Measurements from ENCODE around the gene KANK3.
"Not testable (repeated sequence)": the region's sequence is repeated elsewhere in the genome, so short reads cannot be mapped to it uniquely, and the experiment has no call there.

Gene KANK3

DNA sequence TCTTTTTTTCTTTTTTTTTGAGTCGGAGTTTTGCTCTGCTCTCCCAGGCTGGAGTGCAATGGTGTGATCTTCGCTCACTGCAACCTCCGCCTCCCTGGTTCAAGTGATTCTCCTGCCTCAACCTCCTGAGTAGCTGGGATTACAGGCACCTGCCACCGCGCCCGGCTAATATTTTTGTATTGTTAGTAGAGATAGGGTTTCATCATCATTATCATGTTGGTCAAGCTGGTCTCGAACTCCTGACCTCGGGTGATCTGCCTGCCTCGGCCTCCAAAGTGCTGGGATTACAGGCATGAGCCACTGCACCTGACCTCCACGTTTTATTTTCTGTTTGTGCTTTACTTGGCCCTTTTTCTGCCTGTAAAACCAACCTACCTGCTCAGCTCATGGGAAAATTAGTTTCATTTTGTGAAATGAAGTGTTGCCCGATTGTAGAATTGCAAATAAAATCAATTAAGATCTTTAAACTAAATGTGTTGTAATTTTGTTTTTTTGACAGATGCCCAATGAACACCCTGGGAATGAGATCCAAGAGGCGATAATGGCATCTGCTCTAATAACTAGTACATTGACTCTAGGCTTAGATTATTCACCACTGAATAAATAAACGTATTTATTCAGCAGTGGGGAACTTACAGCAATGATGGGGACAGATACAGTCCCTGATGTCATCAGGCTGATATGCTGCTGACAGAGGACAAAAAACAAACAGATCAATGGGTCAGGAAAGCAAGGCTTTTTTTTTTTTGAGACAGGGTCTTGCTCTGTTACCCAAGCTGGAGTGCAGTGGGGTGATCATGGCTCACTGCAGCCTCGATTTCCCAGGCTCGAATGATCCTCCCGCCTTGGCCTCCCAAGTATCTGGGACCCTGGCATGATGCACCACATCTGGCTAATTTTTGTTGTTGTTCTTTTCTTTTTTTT lies 44.9 kb upstream of the KANK3 start:
- H3K27ac ChIP-seq, result no peak overlapping the region
- H3K4me3 ChIP-seq, result no peak overlapping the region
- no peak for TF ChIP-seq Cebpa-rat (IDR thresholded peaks at IDR 0.05)
- peaks cover 8 to 22% (median 19%) of the 10 kb centered on the region in 11 experiments for H3K9me3 ChIP-seq (replicated peaks in 1 of 11)
- no peak overlapping the region for H3K4me2 ChIP-seq
- H3K4me1 ChIP-seq, result peaks cover 28 to 46% (median 31%) of the 10 kb centered on the region in 10 experiments
- H3K27me3 ChIP-seq, result no peaks in the 10 kb centered on the region
- peaks cover 0 to 22% (median 16%) of the 10 kb centered on the region in 11 experiments; a peak in 17 of 22 replicates for H3K36me3 ChIP-seq
- H3K9ac ChIP-seq, result no peak overlapping the region
- H4K20me1 ChIP-seq, result peaks cover 21 to 22% (median 22%) of the 10 kb centered on the region in 11 experiments

DNA sequence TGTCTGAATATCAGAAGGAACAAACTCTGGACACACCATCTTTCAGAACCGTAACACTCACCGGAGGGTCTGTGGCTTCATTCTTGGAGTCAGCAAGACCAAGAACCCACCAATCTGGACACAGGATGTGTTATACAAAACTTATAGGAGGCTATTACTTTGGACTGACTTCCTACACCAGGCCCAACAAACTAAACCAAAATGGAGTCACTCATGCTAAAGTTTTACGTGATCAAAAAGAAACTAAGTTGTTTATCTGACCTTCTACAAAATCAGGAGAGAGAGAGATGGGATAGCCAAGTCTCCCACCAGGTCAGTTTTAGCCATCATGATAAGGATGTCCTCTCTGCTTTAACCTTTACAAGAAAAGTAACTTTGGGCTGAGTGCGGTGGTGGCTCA lies 43.9 kb upstream of the KANK3 start:
- Histone ChIP-seq H3K4me1 (peaks cover 18 to 37% (median 21%) of the 10 kb centered on the region in 10 experiments), H3K27me3 (no peaks in the 10 kb centered on the region)

DNA sequence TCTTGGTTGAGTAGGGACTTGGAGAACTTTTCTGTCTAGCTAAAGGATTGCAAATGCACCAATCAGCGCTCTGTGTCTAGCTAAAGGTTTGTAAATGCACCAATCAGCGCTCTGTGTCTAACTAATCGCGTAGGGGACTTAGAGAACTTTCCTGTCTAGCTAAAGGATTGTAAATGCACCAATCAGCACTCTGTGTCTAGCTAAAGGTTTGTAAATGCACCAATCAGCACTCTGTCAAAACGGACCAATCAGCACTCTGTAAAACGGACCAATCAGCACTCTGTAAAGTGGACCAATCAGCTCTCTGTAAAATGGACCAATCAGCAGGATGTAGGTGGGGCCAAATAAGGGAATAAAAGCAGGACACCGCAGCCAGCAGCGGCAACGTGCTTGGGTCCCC lies 43.4 kb upstream of the KANK3 start:
- peak overlapping the region in 2 of 11 experiments; percentile 46 to 57; a peak in 3 of 22 replicates for H3K4me2 ChIP-seq
- peaks cover 0 to 22% (median 16%) of the 10 kb centered on the region in 11 experiments; a peak in 17 of 22 replicates for H3K36me3 ChIP-seq
- H3K4me3 ChIP-seq, H3K9ac ChIP-seq, H4K20me1 ChIP-seq, H3K27ac ChIP-seq, H3K27me3 ChIP-seq: not testable (repeated sequence)
- H3K9me3 ChIP-seq (replicated peaks in 1 of 11), result peaks cover 8 to 22% (median 19%) of the 10 kb centered on the region in 11 experiments
- peaks cover 12 to 31% (median 15%) of the 10 kb centered on the region in 10 experiments for H3K4me1 ChIP-seq

More for the DNA sequence above, 43.9 kb upstream of the KANK3 start:
- no peak for TF ChIP-seq Cebpa-rat (IDR thresholded peaks at IDR 0.05)
- H3K27ac ChIP-seq, result no peak overlapping the region
- H3K4me2 ChIP-seq, result no peak overlapping the region
- H3K9ac ChIP-seq, result no peak overlapping the region
- H3K36me3 ChIP-seq, result peaks cover 0 to 22% (median 16%) of the 10 kb centered on the region in 11 experiments; a peak in 17 of 22 replicates
- H3K9me3 ChIP-seq (replicated peaks in 1 of 11), result peaks cover 8 to 22% (median 19%) of the 10 kb centered on the region in 11 experiments
- H4K20me1 ChIP-seq, result peaks cover 12 to 13% (median 12%) of the 10 kb centered on the region in 11 experiments
- no peak overlapping the region for H3K4me3 ChIP-seq

DNA sequence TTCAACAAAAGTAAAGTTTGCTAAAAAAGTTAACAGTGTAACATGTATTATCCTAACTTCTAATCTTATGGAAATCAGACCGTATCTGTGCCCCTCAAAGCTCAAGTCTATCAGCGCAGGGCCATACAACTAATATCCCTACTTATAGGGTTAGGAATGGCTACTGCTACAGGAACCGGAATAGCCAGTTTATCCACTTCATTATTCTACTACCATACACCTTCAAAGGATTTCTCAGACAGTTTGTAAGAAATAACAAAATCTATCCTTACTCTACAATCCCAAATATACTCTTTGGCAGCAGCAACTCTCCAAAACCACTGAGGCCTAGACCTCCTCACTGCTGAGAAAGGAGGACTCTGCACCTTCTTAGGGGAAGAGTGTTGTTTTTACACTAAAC lies 42.5 kb upstream of the KANK3 start:
- H3K36me3 ChIP-seq, result peaks cover 0 to 22% (median 16%) of the 10 kb centered on the region in 11 experiments; a peak in 17 of 22 replicates
- H3K4me3 ChIP-seq, H3K27ac ChIP-seq, H3K9ac ChIP-seq, H3K27me3 ChIP-seq, H4K20me1 ChIP-seq: not testable (repeated sequence)
- peaks cover 8 to 22% (median 19%) of the 10 kb centered on the region in 11 experiments for H3K9me3 ChIP-seq (replicated peaks in 1 of 11)
- peaks cover 6 to 25% (median 9%) of the 10 kb centered on the region in 10 experiments; a peak in 13 of 20 replicates for H3K4me1 ChIP-seq
- peak overlapping the region in 2 of 11 experiments; percentile 46 to 57; a peak in 5 of 22 replicates for H3K4me2 ChIP-seq

DNA sequence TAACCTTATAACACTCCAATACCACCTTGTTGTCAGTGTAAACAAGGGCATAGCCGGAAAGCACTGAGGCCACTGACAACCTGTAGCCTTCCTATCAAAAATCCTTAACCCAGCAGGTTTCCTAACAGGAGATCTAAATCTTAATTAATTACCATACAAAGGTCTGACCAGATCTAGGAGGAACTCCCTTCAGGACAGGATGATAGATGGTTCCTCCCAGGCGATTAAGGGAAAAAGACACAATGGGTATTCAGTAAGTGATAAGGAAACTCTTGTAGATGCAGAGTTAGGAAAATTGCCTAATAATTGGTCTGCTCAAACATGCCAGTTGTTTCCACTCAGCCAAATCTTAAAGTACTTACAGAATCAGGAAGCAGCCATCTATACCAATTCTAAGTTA lies 42.0 kb upstream of the KANK3 start:
- Histone ChIP-seq H3K27ac (0 out of 22 replicates have a peak overlapping the region, but pooled peaks of 1 of the 11 experiments have one; percentile 13), H3K4me2 (peak overlapping the region in 3 of 11 experiments; percentile 43 to 61 (median 46); a peak in 6 of 22 replicates), H3K4me1 (peaks cover 6 to 25% (median 9%) of the 10 kb centered on the region in 10 experiments; a peak in 13 of 20 replicates), H3K36me3 (peaks cover 0 to 22% (median 16%) of the 10 kb centered on the region in 11 experiments; a peak in 17 of 22 replicates), H3K9me3 (replicated peaks in 1 of 11) (peaks cover 8 to 24% (median 19%) of the 10 kb centered on the region in 11 experiments)
- not testable (repeated sequence) for H3K27me3 ChIP-seq, H3K4me3 ChIP-seq, H4K20me1 ChIP-seq, H3K9ac ChIP-seq

DNA sequence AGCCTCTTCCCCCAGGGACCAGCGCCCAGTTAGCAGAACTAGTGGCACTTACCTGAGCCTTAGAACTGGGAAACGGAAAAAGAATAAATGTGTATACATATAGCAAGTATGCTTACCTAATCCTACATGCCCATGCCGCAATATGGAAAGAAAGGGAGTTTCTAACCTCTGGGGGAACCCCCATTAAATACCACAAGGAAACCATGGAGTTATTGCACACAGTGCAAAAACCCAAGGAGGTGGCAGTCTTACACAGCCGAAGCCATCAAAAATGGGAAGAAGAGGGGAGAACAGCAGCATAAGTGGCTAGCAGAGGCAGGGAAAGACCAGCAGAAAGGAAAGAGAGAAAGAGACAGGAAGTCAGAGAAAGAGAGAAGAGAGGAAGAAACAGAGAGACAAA lies 41.5 kb upstream of the KANK3 start:
- not testable (repeated sequence) for H3K9ac ChIP-seq, H4K20me1 ChIP-seq, H3K27me3 ChIP-seq, H3K4me3 ChIP-seq
- H3K4me1 ChIP-seq, result peaks cover 6 to 25% (median 8%) of the 10 kb centered on the region in 10 experiments; a peak in 13 of 20 replicates
- peaks cover 12 to 29% (median 22%) of the 10 kb centered on the region in 11 experiments for H3K9me3 ChIP-seq (replicated peaks in 1 of 11)
- H3K27ac ChIP-seq, result 0 out of 22 replicates have a peak overlapping the region, but pooled peaks of 1 of the 11 experiments have one; percentile 13
- peaks cover under 1 to 27% (median 17%) of the 10 kb centered on the region in 11 experiments; a peak in 17 of 22 replicates for H3K36me3 ChIP-seq
- H3K4me2 ChIP-seq, result peak overlapping the region in 3 of 11 experiments; percentile 43 to 61 (median 46); a peak in 6 of 22 replicates

DNA sequence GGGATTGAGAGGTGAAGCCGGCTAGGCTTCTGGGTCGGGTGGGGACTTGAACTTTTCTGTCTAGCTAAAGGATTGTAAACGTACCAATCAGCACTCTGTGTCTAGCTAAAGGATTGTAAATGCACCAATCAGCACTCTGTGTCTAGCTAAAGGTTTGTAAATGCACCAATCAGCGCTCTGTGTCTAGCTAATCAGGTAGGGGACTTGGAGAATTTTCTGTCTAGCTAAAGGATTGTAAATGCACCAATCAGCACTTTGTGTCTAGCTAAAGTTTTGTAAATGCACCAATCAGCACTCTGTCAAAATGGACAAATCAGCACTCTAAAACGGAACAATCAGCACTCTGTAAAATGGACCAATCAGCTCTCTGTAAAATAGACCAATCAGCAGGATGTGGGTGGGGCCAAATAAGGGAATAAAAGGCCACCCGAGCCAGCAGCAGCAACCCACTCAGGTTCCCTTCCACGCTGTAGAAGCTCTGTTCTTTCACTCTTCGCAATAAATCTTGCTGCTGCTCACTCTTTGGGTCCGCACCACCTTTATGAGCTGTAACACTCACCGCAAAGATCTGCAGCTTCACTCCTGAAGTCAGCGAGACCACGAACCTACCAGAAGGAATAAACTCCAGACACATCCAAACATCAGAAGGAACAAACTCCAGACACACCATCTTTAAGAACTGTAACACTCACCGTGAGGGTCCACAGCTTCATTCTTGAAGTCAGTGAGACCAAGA lies 36.3 kb upstream of the KANK3 start:
- not testable (repeated sequence) for H3K9ac ChIP-seq, H3K4me3 ChIP-seq

DNA sequence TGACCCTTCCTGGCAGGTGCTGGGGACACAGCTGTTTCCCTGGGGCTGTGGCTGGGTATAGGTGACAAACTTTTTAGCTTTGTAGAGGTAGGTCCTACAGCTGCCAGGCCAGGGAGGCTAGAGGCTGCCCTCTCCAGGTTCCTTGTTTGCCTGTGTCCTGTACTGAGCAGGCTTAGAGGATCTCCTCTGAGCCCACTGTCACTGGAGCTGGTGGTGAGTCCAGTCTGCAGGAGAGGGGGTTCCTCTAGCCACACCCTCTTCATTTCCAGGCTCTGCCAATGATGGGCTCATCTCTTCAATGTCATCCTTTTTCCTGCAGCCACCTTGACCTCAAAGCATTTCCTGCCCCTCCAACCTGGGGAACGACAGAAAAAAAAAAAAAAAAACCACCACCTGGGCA lies 34.5 kb upstream of the KANK3 start:
- TF ChIP-seq Cebpa-rat (IDR thresholded peaks at IDR 0.05), result no peak
- no peaks in the 10 kb centered on the region for H3K4me1 ChIP-seq

More for the DNA sequence above, 36.3 kb upstream of the KANK3 start:
- not testable (repeated sequence) for H3K27ac ChIP-seq, H3K4me2 ChIP-seq, H4K20me1 ChIP-seq, H3K4me1 ChIP-seq, H3K27me3 ChIP-seq
- H3K36me3 ChIP-seq, result peaks cover 4 to 42% (median 18%) of the 10 kb centered on the region in 11 experiments; a peak in 13 of 22 replicates
- H3K9me3 ChIP-seq (replicated peaks in 1 of 11), result peaks cover 0 to 16% (median 11%) of the 10 kb centered on the region in 11 experiments; a peak in 17 of 22 replicates

DNA sequence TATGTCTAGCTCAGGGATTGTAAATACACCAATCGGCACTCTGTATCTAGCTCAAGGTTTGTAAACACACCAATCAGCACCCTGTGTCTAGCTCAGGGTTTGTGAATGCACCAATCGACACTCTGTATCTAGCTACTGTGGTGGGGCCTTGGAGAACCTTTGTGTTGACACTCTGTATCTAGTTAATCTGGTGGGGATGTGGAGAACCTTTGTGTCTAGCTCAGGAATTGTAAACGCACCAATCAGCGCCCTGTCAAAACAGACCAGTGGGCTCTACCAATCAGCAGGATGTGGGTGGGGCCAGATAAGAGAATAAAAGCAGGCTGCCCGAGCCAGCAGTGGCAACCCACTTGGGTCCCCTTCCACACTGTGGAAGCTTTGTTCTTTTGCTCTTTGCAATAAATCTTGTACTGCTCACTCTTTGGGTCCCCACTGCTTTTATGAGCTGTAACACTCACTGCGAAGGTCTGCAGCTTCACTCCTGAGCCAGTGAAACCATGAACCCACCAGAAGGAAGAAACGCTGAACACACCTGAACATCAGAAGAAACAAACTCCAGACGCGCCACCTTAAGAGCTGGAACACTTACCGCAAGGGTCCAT lies 33.4 kb upstream of the KANK3 start:
- not testable (repeated sequence) for H3K4me3 ChIP-seq, H4K20me1 ChIP-seq, H3K27ac ChIP-seq, H3K27me3 ChIP-seq, H3K4me2 ChIP-seq, H3K4me1 ChIP-seq, H3K9ac ChIP-seq
- peaks cover 4 to 55% (median 31%) of the 10 kb centered on the region in 11 experiments; a peak in 16 of 22 replicates for H3K36me3 ChIP-seq
- peaks cover 0 to 16% (median 11%) of the 10 kb centered on the region in 11 experiments; a peak in 17 of 22 replicates for H3K9me3 ChIP-seq (replicated peaks in 1 of 11)

More for the DNA sequence above, 34.5 kb upstream of the KANK3 start:
- H4K20me1 ChIP-seq, result no peaks in the 10 kb centered on the region
- no peak overlapping the region for H3K27ac ChIP-seq
- no peaks in the 10 kb centered on the region for H3K27me3 ChIP-seq
- H3K9me3 ChIP-seq (replicated peaks in 1 of 11), result peaks cover 0 to 16% (median 11%) of the 10 kb centered on the region in 11 experiments; a peak in 17 of 22 replicates
- no peak overlapping the region for H3K4me2 ChIP-seq
- no peak overlapping the region for H3K9ac ChIP-seq
- peaks cover 4 to 55% (median 31%) of the 10 kb centered on the region in 11 experiments; a peak in 16 of 22 replicates for H3K36me3 ChIP-seq
- no peak overlapping the region for H3K4me3 ChIP-seq

DNA sequence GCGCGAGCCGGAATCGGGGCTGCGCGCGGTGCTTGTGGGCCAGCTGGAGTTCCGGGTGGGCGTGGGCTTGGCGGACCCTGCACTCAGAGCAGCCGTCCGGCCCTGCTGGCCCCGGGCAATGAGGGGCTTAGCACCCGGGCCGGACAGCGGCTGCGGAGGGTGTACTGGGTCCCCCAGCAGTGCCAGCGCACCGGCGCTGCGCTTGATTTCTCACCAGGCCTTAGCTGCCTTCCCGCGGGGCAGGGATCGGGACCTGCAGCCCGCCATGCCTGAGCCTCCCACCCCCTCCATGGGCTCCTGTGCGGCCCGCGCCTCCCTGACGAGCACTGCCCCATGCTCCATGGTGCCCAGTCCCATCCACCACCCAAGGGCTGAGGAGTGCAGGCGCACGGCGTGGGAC lies 32.7 kb upstream of the KANK3 start:
- peaks cover 4 to 55% (median 31%) of the 10 kb centered on the region in 11 experiments; a peak in 16 of 22 replicates for H3K36me3 ChIP-seq
- not testable (repeated sequence) for H4K20me1 ChIP-seq, H3K27me3 ChIP-seq, H3K4me1 ChIP-seq, H3K4me2 ChIP-seq, H3K4me3 ChIP-seq, H3K9ac ChIP-seq, H3K27ac ChIP-seq
- peaks cover 0 to 16% (median 11%) of the 10 kb centered on the region in 11 experiments; a peak in 17 of 22 replicates for H3K9me3 ChIP-seq (replicated peaks in 1 of 11)
